Peyer's patch (tissue), 4 donors: ENCODE measurements around the gene CRMP1.

Source experiments
- POLR2A ChIP-seq, 2 donors: fragments of 450-650 bp; IDR thresholded peaks; one replicate each; pipeline ENCODE4 v1.5.1; 2017; ENCODE audit warnings: antibody characterized with exemption in 2 of 2, mild to moderate bottlenecking in 2 of 2, moderate library complexity in 2 of 2
- TF ChIP-seq, protein P1 (sequence below), 6 experiments: fragments of 450-650 bp in 4 of 6; fragments of 200-600 bp in 2 of 6; sonication (generic) in 1 of 6; IDR thresholded peaks; one replicate each; pipeline ENCODE4 v1.5.1; 2017 to 2019; ENCODE audit warnings: antibody characterized with exemption in 6 of 6, mild to moderate bottlenecking in 3 of 6, moderate library complexity in 1 of 6

DNA sequence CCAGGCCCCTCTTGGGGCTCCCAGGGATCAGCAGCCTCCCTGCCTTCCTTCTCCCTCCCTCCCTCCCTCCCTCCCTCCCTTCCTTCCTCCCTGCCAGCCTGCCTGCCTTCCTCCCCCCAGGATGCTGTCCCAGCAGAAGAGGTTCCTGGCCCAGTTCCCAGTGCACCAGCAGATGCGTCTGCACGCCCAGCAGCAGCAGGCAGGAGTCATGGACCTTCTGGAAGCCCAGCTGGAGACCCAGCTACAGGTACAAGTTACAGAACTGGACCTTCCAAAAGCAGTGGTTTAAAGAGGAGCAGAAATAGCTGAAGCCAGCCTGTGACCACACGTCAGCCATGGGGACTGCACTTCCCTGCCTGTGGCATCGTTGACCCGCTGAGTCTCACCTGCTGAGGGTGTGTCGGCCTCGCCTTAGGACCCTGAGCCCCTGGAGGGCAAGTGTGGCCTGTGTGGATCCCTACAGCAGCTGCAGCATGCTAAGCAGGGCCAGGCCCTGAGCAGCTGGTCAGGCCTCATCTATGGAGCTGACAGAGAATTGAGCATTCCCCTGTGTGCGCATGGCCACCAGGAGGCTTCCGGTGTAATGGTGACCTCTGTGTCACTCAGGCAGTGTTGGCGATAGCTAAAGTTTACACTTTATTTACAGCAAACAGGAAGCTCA, 84.7 kb downstream of the CRMP1 start:
- TF ChIP-seq, protein P1, sequence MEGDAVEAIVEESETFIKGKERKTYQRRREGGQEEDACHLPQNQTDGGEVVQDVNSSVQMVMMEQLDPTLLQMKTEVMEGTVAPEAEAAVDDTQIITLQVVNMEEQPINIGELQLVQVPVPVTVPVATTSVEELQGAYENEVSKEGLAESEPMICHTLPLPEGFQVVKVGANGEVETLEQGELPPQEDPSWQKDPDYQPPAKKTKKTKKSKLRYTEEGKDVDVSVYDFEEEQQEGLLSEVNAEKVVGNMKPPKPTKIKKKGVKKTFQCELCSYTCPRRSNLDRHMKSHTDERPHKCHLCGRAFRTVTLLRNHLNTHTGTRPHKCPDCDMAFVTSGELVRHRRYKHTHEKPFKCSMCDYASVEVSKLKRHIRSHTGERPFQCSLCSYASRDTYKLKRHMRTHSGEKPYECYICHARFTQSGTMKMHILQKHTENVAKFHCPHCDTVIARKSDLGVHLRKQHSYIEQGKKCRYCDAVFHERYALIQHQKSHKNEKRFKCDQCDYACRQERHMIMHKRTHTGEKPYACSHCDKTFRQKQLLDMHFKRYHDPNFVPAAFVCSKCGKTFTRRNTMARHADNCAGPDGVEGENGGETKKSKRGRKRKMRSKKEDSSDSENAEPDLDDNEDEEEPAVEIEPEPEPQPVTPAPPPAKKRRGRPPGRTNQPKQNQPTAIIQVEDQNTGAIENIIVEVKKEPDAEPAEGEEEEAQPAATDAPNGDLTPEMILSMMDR (IDR thresholded peaks at IDR 0.05) = no peak
- no peak for TF ChIP-seq POLR2A (IDR thresholded peaks at IDR 0.05)
